Measurements from ENCODE around the gene NMU.
"Not testable (repeated sequence)": the region's sequence is repeated elsewhere in the genome, so short reads cannot be mapped to it uniquely, and the experiment has no call there.

Gene NMU, protein sequence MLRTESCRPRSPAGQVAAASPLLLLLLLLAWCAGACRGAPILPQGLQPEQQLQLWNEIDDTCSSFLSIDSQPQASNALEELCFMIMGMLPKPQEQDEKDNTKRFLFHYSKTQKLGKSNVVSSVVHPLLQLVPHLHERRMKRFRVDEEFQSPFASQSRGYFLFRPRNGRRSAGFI

DNA sequence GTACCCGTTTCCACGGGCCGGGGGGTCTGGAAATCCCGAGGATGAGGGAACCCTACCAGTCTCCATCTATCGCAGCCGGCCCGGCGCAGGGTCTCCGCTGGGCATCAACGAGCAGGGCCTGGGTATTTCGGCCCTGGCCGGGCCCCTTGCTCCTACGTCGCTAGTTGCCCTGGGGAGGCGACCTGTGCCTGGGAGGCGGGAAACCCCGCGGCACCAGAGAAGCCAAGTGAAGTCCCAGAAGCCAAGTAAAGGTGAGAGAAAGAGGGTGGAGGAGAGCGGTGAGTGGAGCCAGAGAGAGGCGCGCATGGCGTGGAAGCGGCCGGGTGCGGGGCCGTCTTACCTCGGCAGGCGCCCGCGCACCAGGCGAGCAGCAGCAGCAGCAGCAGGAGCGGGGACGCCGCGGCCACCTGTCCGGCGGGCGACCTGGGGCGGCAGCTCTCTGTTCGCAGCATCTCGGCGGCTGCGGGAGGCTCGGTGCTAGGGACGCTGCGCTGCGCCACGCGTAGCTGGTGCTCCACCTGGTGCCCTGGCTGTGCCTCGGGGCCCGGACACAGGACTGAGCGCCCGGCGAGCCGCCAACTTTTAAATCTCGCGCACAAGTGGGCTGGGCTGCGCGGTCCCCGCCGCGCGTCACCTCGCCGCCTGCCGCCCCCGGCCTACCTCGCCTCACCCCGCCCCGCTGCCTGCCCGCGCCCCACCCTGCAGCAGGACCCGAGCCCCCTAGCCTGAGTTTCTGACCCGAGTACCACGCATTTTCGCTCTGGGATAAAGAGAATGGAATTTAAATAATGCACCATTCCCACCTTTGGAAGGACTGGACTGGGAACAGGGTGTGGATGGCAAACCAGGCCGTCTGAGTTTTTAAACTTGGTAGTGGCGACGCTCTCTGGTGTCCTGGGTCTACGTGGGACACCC, at the start of gene NMU:
Gene NMU, minus strand, starts transcription at position 558 of the 915 bp plus-strand sequence. Its CDS starts 106 bp downstream, at position 452.
- no peak for DNase-seq

GRCh38 chr4:55684276-55684675, 48.2 kb upstream of the NMU start:
- DNase-seq = no peak

DNA sequence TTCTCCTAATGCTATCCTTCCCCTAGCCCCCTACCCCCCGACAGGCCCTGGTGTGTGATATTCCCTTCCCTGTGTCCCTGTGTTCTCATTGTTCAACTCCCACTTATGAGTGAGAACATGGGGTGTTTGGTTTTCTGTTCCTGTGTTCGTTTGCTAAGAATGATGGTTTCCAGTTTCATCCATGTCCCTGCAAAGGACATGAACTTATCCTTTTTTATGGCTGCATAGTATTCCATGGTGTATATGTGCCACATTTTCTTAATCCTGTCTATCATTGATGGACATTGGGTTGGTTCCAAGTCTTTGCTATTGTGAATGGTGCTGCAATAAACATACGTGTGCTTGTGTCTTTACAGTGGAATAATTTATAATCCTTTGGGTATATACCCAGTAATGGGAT, 46.7 kb upstream of the NMU start:
- DNase-seq = not testable (repeated sequence)

- DNase-seq = no peak
Observed at GRCh38 chr4:55682295-55682694, 46.2 kb upstream of the NMU start.

GRCh38 chr4:55681430-55681829, 45.3 kb upstream of the NMU start:
- no peak for DNase-seq

GRCh38 chr4:55675196-55675793, 39.2 kb upstream of the NMU start:
- no peak for DNase-seq

DNA sequence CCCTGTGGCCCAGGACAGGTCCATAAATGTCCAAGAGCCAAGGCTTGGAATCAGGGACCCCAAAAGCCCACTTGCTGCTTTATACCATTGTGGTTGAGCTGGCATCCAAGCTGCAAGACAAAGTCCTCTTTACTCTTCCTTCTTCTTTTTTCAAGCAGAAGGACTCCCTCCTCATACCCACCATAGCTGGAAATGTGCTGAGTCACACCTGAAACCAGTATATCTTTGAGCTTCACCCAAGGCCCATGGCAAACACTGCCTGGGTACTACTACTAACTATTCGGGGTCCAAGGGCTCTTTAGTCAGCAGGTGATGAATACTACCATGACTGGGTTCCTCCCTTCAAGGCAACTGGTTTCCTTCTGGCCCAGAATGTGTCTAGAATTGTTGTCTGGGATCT, 37.3 kb upstream of the NMU start:
- DNase-seq = peak; percentile 19

- DNase-seq = no peak
Observed at GRCh38 chr4:55671667-55672066, 35.6 kb upstream of the NMU start.

DNA sequence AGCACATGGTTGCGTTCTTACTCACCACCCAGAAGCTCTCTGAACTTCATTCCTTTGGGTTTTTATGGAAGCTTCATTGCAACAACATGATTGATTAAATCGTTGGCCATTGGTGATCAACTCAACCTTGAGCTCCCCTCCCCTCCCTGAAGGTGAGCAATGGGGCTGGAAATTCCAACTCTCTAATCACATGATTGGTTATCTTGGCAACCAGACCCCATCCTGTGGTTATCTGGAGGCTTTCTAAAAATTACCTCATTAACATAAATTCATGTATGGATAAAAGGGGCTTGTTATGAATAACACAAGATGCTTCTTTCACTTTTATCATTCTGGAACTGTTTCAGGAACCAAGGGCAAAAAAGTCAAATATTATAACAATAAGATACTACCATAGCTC, 34.6 kb upstream of the NMU start:
- no peak for DNase-seq

DNA sequence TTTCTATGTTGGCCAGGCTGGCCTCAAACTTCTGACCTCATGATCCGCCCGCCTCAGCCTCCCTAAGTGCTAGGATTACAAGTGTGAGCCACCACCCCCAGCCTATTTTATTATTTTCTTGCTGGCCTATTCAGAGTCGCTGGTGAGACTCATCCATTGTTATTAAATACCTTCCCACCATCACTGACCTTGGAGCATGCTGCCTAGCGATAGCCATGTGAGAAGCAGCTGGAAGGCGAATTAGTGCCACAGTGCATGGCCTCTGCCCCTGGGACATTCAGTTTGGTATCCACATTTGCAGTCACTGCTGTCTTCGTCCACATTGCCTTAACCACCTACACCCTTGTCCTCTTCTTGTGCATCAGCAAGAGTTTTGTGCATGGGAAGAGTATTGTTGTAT, 32.4 kb upstream of the NMU start:
- DNase-seq = no peak

DNA sequence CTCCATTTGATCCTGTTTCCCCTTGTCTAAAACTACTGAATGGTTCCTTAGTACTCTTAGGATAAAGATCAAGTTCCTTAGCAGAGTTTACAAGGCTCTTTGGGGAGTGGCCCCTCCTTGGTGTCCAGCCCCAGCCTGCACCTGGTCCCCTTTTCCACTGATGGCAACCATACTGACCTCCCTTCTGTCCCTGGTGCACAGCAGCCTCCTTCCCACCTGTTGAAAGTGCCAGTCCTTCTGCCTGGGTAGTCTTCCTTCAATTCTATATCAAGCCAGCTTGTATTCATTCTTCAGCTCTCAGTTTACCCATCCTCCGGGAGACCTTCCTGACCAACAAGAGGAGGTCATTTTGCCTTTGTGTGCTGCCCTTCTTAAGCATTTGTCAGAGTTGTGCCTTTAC, 30.4 kb upstream of the NMU start:
- no peak for DNase-seq

DNA sequence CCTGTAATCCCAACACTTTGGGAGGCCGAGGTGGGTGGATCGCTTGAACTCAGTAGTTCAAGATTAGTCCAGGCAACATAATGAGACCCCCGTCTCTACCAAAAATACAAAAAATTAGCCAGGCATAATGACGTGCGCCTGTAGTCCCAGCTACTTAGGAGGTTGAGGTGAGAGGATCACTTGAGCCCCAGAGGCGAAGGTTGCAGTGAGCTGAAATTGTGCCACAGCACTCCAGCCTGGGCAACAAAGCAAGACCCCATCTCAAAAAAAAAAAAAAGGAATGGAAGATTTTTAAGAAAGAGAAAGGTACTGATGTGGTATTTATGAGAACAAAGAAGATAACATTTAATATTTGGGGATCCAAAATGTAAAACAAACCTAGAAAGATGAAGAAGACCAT, 27.0 kb upstream of the NMU start:
- no peak for DNase-seq

GRCh38 chr4:55661398-55662056, 25.4 kb upstream of the NMU start:
- DNase-seq = no peak

- no peak for DNase-seq
Observed at GRCh38 chr4:55658657-55659056, 22.6 kb upstream of the NMU start.

DNA sequence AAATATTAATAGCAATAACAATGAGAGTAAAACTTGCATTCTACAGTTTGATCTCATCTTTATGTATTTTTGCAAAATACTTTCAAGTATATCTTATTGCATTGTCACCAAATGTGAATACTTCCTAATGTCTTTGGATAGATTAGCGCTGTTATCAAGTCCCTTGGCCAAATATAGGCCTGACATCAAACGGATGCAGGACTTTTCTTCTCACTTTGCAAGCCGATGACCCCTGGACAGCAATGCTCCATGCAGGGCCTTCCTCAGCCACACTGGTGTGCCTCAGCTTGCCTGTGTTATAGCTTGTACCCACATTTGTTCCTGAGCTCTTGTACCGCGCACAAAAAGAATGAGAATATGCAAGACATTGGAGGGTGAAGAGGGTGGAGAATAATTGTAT, 18.0 kb upstream of the NMU start:
- DNase-seq = no peak

DNA sequence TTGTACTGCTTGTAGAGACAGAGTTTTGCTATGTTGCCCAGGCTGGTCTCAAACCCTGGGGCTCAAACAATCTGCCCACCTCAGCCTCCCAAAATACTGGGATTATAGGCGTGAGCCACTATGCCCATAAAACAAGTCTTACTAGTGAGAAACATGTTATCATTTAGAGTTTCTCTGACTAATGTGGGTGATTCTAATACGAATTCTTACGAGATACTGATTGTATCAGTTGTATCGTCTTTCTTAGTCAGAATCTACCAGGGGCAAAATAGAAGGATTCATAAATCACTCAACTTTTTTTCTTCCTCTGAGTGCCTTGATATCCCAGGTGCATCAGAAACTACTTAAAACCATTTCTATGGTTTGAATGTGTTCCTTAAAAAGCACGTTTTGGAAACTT, 14.4 kb upstream of the NMU start:
- no peak for DNase-seq

DNA sequence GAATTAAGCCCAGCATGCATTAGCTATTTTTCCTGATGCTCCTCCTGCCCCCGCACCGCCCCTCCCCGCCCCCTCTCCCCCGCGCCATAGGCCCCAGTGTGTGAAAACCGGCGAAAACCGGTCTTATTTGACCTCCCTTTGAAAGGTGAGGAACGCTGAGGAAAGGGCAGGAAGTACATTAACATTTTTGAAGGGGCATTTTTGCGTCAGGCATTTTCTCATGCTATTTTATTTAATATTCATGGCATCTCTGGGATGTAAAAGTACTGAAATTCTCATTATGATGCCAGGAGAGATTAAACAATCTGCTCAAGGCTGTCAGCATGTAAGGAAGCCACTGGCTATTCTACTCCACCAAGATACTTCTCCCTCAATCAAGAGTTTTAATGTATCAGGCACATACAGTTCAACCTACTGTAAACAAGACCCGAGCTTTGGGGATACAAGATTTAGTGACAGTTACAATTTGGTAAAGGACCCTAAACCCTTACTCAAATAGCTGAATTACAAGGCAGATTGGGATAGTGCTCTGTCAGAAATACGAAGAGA, 1.2 kb upstream of the NMU start:
- no peak for DNase-seq

GRCh38 chr4:55636656-55636999, 530 bp upstream of the NMU start:
- no peak for DNase-seq

DNA sequence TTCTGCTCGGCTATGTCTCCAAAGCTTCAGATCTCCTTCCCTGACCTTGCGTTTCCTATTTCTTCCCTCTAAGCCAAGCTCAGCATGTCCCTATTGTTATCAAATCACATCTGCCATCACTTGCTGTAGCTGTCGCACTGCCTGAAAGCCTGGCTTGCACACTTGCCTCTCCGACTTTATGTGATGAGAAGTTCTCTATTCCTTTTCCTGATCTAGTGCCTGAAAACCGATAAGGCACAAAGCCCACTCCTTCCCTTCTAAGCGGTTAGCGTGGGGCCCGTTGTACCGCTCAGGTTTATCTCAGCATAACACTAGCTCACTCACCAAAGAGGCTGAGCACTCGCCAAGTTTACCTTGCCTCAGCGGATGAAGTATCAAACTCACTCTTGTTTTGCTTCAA, 816 bp downstream of the NMU start:
- no peak for DNase-seq

DNA sequence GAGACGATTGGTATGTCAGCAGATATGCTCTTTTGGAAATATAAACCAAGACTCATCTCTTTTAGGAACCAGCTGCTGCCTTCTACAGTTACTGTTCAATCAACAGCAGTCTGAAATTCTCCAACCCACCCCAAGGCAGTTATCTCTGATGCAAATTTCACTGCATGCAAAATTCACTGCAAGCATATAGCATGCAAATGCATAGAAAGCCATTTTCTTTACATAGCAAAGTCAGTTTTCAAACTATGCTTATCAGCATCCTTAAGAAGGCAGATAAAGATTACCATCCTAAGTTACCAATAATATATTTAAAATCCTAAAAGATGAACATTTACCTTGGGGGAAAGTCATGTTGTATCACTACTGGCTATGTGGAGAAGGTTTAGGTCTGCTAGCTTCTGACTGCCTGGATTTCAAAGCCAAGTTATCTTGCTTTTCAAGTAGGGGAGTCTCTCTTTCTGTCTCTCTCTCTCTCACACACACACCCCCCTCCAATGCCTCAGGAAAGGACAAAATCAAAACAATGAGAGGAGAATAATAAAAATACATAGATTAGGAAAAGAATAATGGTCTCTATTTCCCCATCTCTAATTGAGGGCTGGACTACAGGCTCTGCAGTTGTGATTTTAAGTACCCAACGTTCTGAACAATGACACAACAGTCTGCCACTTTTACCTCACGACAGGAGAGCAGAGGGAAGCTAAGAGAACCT, 1.5 kb downstream of the NMU start:
- no peak for DNase-seq

- no peak for DNase-seq
Observed at GRCh38 chr4:55633903-55634302, 2.2 kb downstream of the NMU start.

DNA sequence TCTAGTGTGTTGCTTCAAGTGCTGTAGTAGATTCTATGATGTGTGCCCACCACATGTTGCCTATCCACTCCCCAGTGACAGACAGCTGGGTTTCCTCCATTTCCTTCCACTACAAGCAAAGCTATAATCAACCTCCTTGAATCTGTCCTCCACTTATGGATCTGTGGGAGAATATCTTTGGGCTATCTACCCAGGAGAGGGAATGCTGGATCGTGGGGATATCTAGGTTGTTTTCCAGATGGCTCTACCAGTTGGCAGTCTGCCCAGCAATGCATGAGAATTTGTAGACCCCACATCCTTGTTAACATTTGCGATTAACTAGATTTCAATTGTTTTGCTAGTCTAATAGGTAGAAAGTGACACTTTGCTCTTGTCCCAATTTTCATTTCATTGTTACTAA, 10.3 kb downstream of the NMU start:
- DNase-seq = no peak

- not testable (repeated sequence) for DNase-seq
Observed at GRCh38 chr4:55624063-55624462, 12.0 kb downstream of the NMU start.
